ENCODE data around the gene SCGB2B2. TPM values are rescaled to one million over a fixed set of nuclear protein-coding genes. Genes with fewer than 3 reads are reported as not detected.

Gene SCGB2B2
- polyA plus RNA-seq, 1 of the 3 experiments (the other 2 are of a cell fraction) = 0.03 TPM

DNA sequence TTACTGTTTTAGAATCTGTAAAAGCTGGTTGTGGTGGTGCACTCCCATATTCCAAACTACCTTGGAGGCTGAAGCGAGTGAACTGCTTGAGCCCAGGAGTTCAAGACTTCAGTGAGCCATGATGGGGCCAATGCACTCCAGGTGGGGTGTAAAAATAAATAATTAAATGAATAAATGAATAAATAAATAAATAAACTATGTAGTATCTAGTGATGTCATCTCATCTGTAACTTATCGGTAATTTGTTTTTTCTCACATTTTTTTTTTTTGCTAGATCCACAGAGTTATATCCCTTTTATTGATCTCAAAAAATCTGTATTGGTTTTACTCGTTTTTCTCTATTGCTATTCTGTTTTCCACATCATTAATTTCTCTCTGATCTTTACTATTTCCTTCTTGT is 5.0 kb downstream of the SCGB2B2 start:
- H3K9me2 ChIP-seq = no peaks in the 10 kb centered on the region
- TF ChIP-seq POLR2AphosphoS5 (IDR thresholded peaks at IDR 0.05; ENCODE audit: low read depth, low read length) (no peak), GATA2 (CRISPR knock-in tag; IDR thresholded peaks at IDR 0.05) (no peak), EZH2phosphoT487 (IDR thresholded peaks at IDR 0.05; ENCODE audit: borderline replicate concordance, low read depth) (no peak), EP300 (IDR thresholded peaks at IDR 0.05; ENCODE audit: borderline replicate concordance in 1 of 2, low read depth in 1 of 2, low read length in 1 of 2) (no peak), SIN3A (IDR thresholded peaks at IDR 0.05; ENCODE audit: borderline replicate concordance, low read depth, low read length) (no peak), RAD21 (IDR thresholded peaks at IDR 0.05; ENCODE audit: low read length) (no peak), ELF1 (IDR thresholded peaks at IDR 0.05) (no peak), JUND (IDR thresholded peaks at IDR 0.05) (no peak), TCF12 (IDR thresholded peaks at IDR 0.05) (no peak), YY1 (IDR thresholded peaks at IDR 0.05; ENCODE audit: low read depth) (no peak), NRF1 (IDR thresholded peaks at IDR 0.05; ENCODE audit: low read depth, low read length) (no peak), GABPA (IDR thresholded peaks at IDR 0.05; ENCODE audit: low read depth) (no peak), FOXM1 (IDR thresholded peaks at IDR 0.05; ENCODE audit: low read depth) (no peak), RXRA (IDR thresholded peaks at IDR 0.05; ENCODE audit: borderline replicate concordance, low read depth) (no peak), FOXJ3 (CRISPR knock-in tag; IDR thresholded peaks at IDR 0.05) (no peak), NFIC (IDR thresholded peaks at IDR 0.05; ENCODE audit: borderline replicate concordance) (no peak)
- TF ChIP-seq, protein P1, sequence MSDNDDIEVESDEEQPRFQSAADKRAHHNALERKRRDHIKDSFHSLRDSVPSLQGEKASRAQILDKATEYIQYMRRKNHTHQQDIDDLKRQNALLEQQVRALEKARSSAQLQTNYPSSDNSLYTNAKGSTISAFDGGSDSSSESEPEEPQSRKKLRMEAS (IDR thresholded peaks at IDR 0.05; ENCODE audit: low read depth) = no peak
- TF ChIP-seq, protein P2, sequence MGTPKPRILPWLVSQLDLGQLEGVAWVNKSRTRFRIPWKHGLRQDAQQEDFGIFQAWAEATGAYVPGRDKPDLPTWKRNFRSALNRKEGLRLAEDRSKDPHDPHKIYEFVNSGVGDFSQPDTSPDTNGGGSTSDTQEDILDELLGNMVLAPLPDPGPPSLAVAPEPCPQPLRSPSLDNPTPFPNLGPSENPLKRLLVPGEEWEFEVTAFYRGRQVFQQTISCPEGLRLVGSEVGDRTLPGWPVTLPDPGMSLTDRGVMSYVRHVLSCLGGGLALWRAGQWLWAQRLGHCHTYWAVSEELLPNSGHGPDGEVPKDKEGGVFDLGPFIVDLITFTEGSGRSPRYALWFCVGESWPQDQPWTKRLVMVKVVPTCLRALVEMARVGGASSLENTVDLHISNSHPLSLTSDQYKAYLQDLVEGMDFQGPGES (IDR thresholded peaks at IDR 0.05; ENCODE audit: low read depth, low read length) = no peak
- TF ChIP-seq, protein P3, sequence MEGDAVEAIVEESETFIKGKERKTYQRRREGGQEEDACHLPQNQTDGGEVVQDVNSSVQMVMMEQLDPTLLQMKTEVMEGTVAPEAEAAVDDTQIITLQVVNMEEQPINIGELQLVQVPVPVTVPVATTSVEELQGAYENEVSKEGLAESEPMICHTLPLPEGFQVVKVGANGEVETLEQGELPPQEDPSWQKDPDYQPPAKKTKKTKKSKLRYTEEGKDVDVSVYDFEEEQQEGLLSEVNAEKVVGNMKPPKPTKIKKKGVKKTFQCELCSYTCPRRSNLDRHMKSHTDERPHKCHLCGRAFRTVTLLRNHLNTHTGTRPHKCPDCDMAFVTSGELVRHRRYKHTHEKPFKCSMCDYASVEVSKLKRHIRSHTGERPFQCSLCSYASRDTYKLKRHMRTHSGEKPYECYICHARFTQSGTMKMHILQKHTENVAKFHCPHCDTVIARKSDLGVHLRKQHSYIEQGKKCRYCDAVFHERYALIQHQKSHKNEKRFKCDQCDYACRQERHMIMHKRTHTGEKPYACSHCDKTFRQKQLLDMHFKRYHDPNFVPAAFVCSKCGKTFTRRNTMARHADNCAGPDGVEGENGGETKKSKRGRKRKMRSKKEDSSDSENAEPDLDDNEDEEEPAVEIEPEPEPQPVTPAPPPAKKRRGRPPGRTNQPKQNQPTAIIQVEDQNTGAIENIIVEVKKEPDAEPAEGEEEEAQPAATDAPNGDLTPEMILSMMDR (IDR thresholded peaks at IDR 0.05) = no peak
- H3K27ac ChIP-seq (ENCODE audit: low read depth in 2 of 2, low read length in 1 of 2) = no peak overlapping the region
- no peaks in the 10 kb centered on the region for H4K20me1 ChIP-seq (ENCODE audit: insufficient read depth)
- no peaks in the 10 kb centered on the region for H3K36me3 ChIP-seq (replicated peaks in 1 of 2; ENCODE audit: control insufficient read depth in 1 of 2, insufficient read depth in 2 of 2, low read length in 1 of 2)
- no peak overlapping the region for H2AFZ ChIP-seq (ENCODE audit: low read depth)
- H3K27me3 ChIP-seq (ENCODE audit: insufficient read depth) = no peaks in the 10 kb centered on the region
- H3F3A ChIP-seq (replicated peaks; ENCODE audit: insufficient read depth) = no peaks in the 10 kb centered on the region
- ChIA-PET CTCF (no interaction called here), POLR2A (no interaction called here)
- H3K4me2 ChIP-seq = no peak overlapping the region
- H3K4me1 ChIP-seq (ENCODE audit: control insufficient read depth in 1 of 2, insufficient read depth in 2 of 2, low read depth in 1 of 2, low read length in 1 of 2) = peaks cover 0 to 7% of the 10 kb centered on the region in 2 experiments; a peak in 2 of 4 replicates
- no peak for DNase-seq
- no peaks in the 10 kb centered on the region for H3K79me2 ChIP-seq (ENCODE audit: insufficient read depth)
- H3K9me3 ChIP-seq = no peaks in the 10 kb centered on the region
- no peak overlapping the region for H3K9ac ChIP-seq
- H3K4me3 ChIP-seq (ENCODE audit: low read depth in 2 of 2, low read length in 1 of 2) = no peak overlapping the region
- WGBS (ENCODE audit: low lambda C conversion rate) = 65% methylated on average over 3 of the region's 3 CpGs

Data from SK-N-SH (cell line).